Measurements from ENCODE around the gene AJM1. TPM values are rescaled to one million over a fixed set of nuclear protein-coding genes. Genes with fewer than 3 reads are reported as not detected.
"Not testable (repeated sequence)": the region's sequence is repeated elsewhere in the genome, so short reads cannot be mapped to it uniquely, and the experiment has no call there.

AJM1 gene
- total RNA-seq, 4 donors from 2014 or later: 2.0 to 3.9 (median 3.7) TPM

- Histone ChIP-seq H3K4me1 (peaks cover 0 to 56% (median 25%) of the 10 kb centered on the region in 4 donors), H3K4me3 (no peak within 1 kb of the TSS), H3K27ac (no peak within 1 kb of the TSS), H3K27me3 (peaks cover 0 to 50% of the 10 kb centered on the region in 2 donors), H3K9me3 (no peaks in the 10 kb centered on the region), H3K36me3 (peaks cover 0 to 22% (median 0%) of the 10 kb centered on the region in 3 donors)
- no peak for DNase-seq (ENCODE audit: low spot score in 2 of 2)
- WGBS, 2 donors: 41 to 51% methylated on average over 5 of the region's 5 CpGs
- TF ChIP-seq CTCF (IDR thresholded peaks at IDR 0.05): no peak
- TF ChIP-seq EP300 (IDR thresholded peaks at IDR 0.05): no peak
- no peak for TF ChIP-seq POLR2A (IDR thresholded peaks at IDR 0.05)
Observed at GRCh38 chr9:136796238-136796774, 46.0 kb upstream of the AJM1 start, which contains the start of gene CCDC183. TSS of gene CCDC183 (plus strand) at chr9:136796338. CDS start at chr9:136796398, 60 bp downstream.

GRCh38 chr9:136796775-136797347 lies 45.4 kb upstream of the AJM1 start:
- peaks cover 0 to 56% of the 10 kb centered on the region in 2 donors for H3K27me3 ChIP-seq
- H3K4me3 ChIP-seq; H3K27ac ChIP-seq; DNase-seq (ENCODE audit: low spot score in 2 of 2); H3K9me3 ChIP-seq: not testable (repeated sequence)
- H3K36me3 ChIP-seq: peaks cover 0 to 22% (median 0%) of the 10 kb centered on the region in 3 donors
- 8 to 10% methylated on average over 10 of the region's 10 CpGs for WGBS, 2 donors
- peaks cover 0 to 54% (median 22%) of the 10 kb centered on the region in 4 donors for H3K4me1 ChIP-seq

- Histone ChIP-seq H3K27me3 (peaks cover 0 to 64% of the 10 kb centered on the region in 2 donors), H3K36me3 (peaks cover 0 to 12% (median 0%) of the 10 kb centered on the region in 3 donors)
- no peak for TF ChIP-seq CTCF (IDR thresholded peaks at IDR 0.05)
- TF ChIP-seq EP300 (IDR thresholded peaks at IDR 0.05): no peak
- no peak for TF ChIP-seq POLR2A (IDR thresholded peaks at IDR 0.05)
Observed at GRCh38 chr9:136798708-136799078, 43.6 kb upstream of the AJM1 start.

GRCh38 chr9:136799079-136799853 lies 43.0 kb upstream of the AJM1 start:
- Histone ChIP-seq H3K9me3 (no peaks in the 10 kb centered on the region), H3K4me1 (peaks cover 0 to 35% (median 17%) of the 10 kb centered on the region in 4 donors), H3K27me3 (peaks cover 0 to 64% of the 10 kb centered on the region in 2 donors), H3K27ac (no peak overlapping the region), H3K4me3 (peak overlapping the region in 2 of 4 donors; percentile 32 to 47), H3K36me3 (peaks cover 0 to 9% (median 0%) of the 10 kb centered on the region in 3 donors)
- no peak for DNase-seq (ENCODE audit: low spot score in 2 of 2)
- 27 to 35% methylated on average over 21 to 27 of the region's 35 CpGs for WGBS, 2 donors
- TF ChIP-seq EP300 (IDR thresholded peaks at IDR 0.05): no peak
- no peak for TF ChIP-seq POLR2A (IDR thresholded peaks at IDR 0.05)
- no peak for TF ChIP-seq CTCF (IDR thresholded peaks at IDR 0.05)

More at GRCh38 chr9:136798708-136799078, 43.6 kb upstream of the AJM1 start:
- H3K27ac ChIP-seq: no peak overlapping the region
- peaks cover 0 to 35% (median 17%) of the 10 kb centered on the region in 4 donors for H3K4me1 ChIP-seq
- H3K9me3 ChIP-seq: no peaks in the 10 kb centered on the region
- no peak overlapping the region for H3K4me3 ChIP-seq
- DNase-seq (ENCODE audit: low spot score in 2 of 2): no peak
- WGBS, 2 donors: 73 to 84% methylated on average over 6 of the region's 6 CpGs

GRCh38 chr9:136799854-136800657 lies 42.2 kb upstream of the AJM1 start:
- TF ChIP-seq CTCF (IDR thresholded peaks at IDR 0.05) (no peak), EP300 (IDR thresholded peaks at IDR 0.05) (no peak), POLR2A (IDR thresholded peaks at IDR 0.05) (no peak)
- H3K27ac ChIP-seq: no peak overlapping the region
- peak overlapping the region; percentile 2 to 47 (median 29) for H3K4me3 ChIP-seq
- WGBS, 2 donors: 0 to 1% methylated on average over 24 to 37 of the region's 63 CpGs
- peaks cover 0 to 64% of the 10 kb centered on the region in 2 donors for H3K27me3 ChIP-seq
- no peaks in the 10 kb centered on the region for H3K9me3 ChIP-seq
- peak; percentile 32 to 37 for DNase-seq (ENCODE audit: low spot score in 2 of 2)
- H3K36me3 ChIP-seq: peaks cover 0 to 12% (median 0%) of the 10 kb centered on the region in 3 donors
- H3K4me1 ChIP-seq: peaks cover 0 to 35% (median 17%) of the 10 kb centered on the region in 4 donors
